Thyroid gland (tissue), 4 donors: ENCODE data around the gene MCF2L. TPM values are rescaled to one million over a fixed set of nuclear protein-coding genes. Genes with fewer than 3 reads are reported as not detected.

Source experiments
- DNase-seq, 2 donors: peaks; one replicate each; pipeline ENCODE4 v3.0.0-alpha.2; 2019
- H3K27ac ChIP-seq, 3 donors: fragments of 200-600 bp; sonication (generic); 1 replicate in 2 of 3; 2 replicates in 1 of 3; pipeline ENCODE4 v1.5.1; 2016 to 2019; ENCODE audit warnings: mild to moderate bottlenecking in 1 of 3, moderate library complexity in 1 of 3
- H3K27me3 ChIP-seq: fragments of 200-600 bp; sonication (generic); one replicate; pipeline ENCODE4 v1.5.1; 2019
- H3K36me3 ChIP-seq, 2 donors: fragments of 200-600 bp; sonication (generic); one replicate each; pipeline ENCODE4 v1.5.1; 2016 to 2019
- H3K4me1 ChIP-seq, 2 donors: fragments of 200-600 bp; sonication (generic); one replicate each; pipeline ENCODE4 v1.5.1; 2017 to 2019
- H3K4me3 ChIP-seq, 3 donors: fragments of 200-600 bp; sonication (generic); replicated peaks in 1 of 3; 1 replicate in 2 of 3; 2 replicates in 1 of 3; pipeline ENCODE4 v1.5.1; 2016; ENCODE audit warnings: mild to moderate bottlenecking in 1 of 3
- H3K9me3 ChIP-seq: fragments of 200-600 bp; sonication (generic); one replicate; pipeline ENCODE4 v1.5.1; 2017
- CTCF ChIP-seq, 6 experiments: fragments of 200-600 bp in 3 of 6; fragments of 450-650 bp in 3 of 6; sonication (generic) in 3 of 6; IDR thresholded peaks; one replicate each; pipeline ENCODE4 v1.5.1; 2016 to 2019; ENCODE audit warnings: antibody characterized with exemption in 6 of 6, mild to moderate bottlenecking in 2 of 6, inconsistent platforms in 1 of 6, moderate library complexity in 1 of 6
- POLR2A ChIP-seq, 2 donors: fragments of 450-650 bp; IDR thresholded peaks; one replicate each; pipeline ENCODE4 v1.6.1; 2017; ENCODE audit warnings: antibody characterized with exemption in 2 of 2, mild to moderate bottlenecking in 2 of 2, moderate library complexity in 1 of 2
- WGBS, 2 donors: methylation state at CpG; one replicate each; pipeline ENCODE4 v1.1.5; 2017; 5-methylcytosine and 5-hydroxymethylcytosine counted together
- intact Hi-C: fragments of 100-400 bp; cut with DNase I; formaldehyde crosslinking; loops from one replicate; pipeline ENCODE4 v1.15.1; 2023
- total RNA-seq, 4 donors: library from RNA; depleted of rRNA; stranded (reverse); fragments of >200 nt; gene quantifications; one replicate each; pipeline ENCODE4 v1.2.3, GENCODE V29; 2016

MCF2L gene
- total RNA-seq, 4 donors from 2014 or later: 35.6 to 83.4 (median 43.6) TPM

- intact Hi-C loops: no loop called here
- TF ChIP-seq CTCF (IDR thresholded peaks at IDR 0.05) (no peak), POLR2A (IDR thresholded peaks at IDR 0.05) (no peak)
- Histone ChIP-seq H3K4me1 (no peaks in the 10 kb centered on the region), H3K4me3 (no peak overlapping the region), H3K9me3 (no peaks in the 10 kb centered on the region), H3K27me3 (no peaks in the 10 kb centered on the region), H3K27ac (no peak overlapping the region), H3K36me3 (peaks cover 3 to 5% of the 10 kb centered on the region in 2 donors)
- DNase-seq: no peak
- WGBS, 2 donors: 91% methylated on average over 18 to 25 of the region's 25 CpGs
These were observed 126.4 kb downstream of the MCF2L start for GRCh38 chr13:113095146-113096051.

DNA sequence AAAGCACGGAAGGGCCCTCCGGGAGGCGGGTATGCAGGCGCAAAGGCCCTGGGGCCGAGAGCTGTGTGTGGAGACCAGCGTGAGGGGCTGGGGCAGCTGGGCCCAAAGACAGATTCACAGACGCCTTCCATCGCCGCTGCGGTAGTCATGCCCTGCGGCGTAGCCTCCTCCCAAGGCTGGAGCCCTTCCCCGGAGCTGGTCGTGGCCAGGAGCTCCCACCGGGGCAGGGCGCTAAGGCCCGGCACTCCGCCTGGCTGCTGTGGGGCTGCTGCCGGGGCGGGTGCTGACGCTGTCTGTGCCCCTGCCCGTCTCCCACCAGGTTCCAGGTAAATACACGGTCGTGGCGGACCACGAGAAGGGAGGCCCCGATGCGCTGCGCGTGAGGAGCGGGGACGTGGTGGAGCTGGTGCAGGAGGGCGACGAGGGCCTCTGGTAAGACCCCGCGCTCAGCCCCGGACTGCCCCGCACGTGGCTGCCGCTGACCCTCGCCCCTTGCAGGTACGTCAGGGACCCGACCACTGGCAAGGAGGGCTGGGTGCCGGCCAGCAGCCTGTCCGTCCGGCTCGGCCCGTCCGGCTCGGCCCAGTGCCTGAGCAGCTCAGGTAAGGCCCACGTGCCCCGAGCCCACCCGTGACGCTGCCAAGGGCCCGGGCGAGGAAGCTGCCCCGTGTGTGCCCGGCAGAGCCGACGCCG lies 127.2 kb downstream of the MCF2L start:
- TF ChIP-seq POLR2A (IDR thresholded peaks at IDR 0.05) (no peak), CTCF (IDR thresholded peaks at IDR 0.05) (no peak)
- 95% methylated on average over 24 to 27 of the region's 61 CpGs for WGBS, 2 donors
- Histone ChIP-seq H3K9me3 (no peaks in the 10 kb centered on the region), H3K27me3 (no peaks in the 10 kb centered on the region), H3K27ac (no peak overlapping the region), H3K36me3 (peaks cover 1 to 5% of the 10 kb centered on the region in 2 donors), H3K4me1 (no peaks in the 10 kb centered on the region), H3K4me3 (no peak overlapping the region)
- intact Hi-C loops: no loop called here
- DNase-seq: no peak

DNA sequence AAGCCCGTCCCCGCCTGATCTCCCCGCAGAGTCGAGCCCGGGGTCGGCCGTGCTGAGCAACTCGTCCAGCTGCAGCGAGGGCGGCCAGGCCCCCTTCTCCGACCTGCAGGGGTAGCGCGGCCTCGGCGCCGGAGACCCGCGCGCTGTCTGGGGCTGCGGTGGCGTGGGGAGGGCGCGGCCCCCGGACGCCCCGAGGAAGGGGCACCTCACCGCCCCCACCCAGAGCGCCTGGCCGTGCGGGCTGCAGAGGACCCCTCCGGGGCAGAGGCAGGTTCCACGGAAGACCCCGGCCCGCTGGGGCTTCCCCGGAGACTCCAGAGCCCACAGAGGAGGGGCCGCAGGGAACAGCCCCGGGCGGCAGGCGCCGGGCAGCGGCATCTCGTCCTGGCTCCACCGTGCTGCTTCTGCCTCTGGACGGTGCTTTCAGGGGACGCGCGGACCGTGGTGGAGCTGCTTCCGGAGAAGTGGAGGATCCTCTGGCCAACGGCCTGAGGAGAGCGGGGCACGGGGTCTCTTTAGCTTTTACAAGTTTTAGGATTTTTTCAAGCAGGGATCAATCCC lies 127.8 kb downstream of the MCF2L start:
- peaks cover 0 to 5% of the 10 kb centered on the region in 2 donors for H3K36me3 ChIP-seq
- DNase-seq: no peak
- no peaks in the 10 kb centered on the region for H3K9me3 ChIP-seq
- H3K27me3 ChIP-seq: no peaks in the 10 kb centered on the region
- no peak overlapping the region for H3K27ac ChIP-seq
- H3K4me3 ChIP-seq: no peak overlapping the region
- H3K4me1 ChIP-seq: no peaks in the 10 kb centered on the region
- no peak for TF ChIP-seq CTCF (IDR thresholded peaks at IDR 0.05)
- TF ChIP-seq POLR2A (IDR thresholded peaks at IDR 0.05): no peak
- intact Hi-C loops: no loop called here
- WGBS, 2 donors: 88 to 93% methylated on average over 15 to 35 of the region's 52 CpGs

- Histone ChIP-seq H3K4me1 (no peaks in the 10 kb centered on the region), H3K4me3 (no peak overlapping the region), H3K27me3 (no peaks in the 10 kb centered on the region), H3K36me3 (peaks cover 0 to 5% of the 10 kb centered on the region in 2 donors), H3K9me3 (no peaks in the 10 kb centered on the region), H3K27ac (no peak overlapping the region)
- DNase-seq: no peak
- 89 to 97% methylated on average over 7 of the region's 7 CpGs for WGBS, 2 donors
- intact Hi-C loops: no loop called here
- no peak for TF ChIP-seq POLR2A (IDR thresholded peaks at IDR 0.05)
- no peak for TF ChIP-seq CTCF (IDR thresholded peaks at IDR 0.05)
These were observed 128.6 kb downstream of the MCF2L start for GRCh38 chr13:113097651-113098050.
